MCF 10A (cell line): Measurements from ENCODE around the gene SLC29A3. TPM values are rescaled to one million over a fixed set of nuclear protein-coding genes. Genes with fewer than 3 reads are reported as not detected.

Experiments
- BruUV-seq: library from RNA; stranded (reverse); fragments of 400-500 nt; replicated peaks from 2 replicates; lab custom pipeline; 2021; lab: Mats Ljungman, UMichigan
- CTCF ChIA-PET: fragments of 300-600 bp; sonication (Branson Sonifier 250); formaldehyde crosslinking; extraction: SDS; loops from one replicate; lab custom pipeline; 2021; ENCODE audit warnings: antibody characterized with exemption, inconsistent platforms; lab: Yijun Ruan, JAX
- POLR2A ChIA-PET: fragments of 300-600, 350-650 bp; sonication (Branson Sonifier 250); formaldehyde crosslinking; extraction: SDS; loops from one replicate; lab custom pipeline; 2020; ENCODE audit warnings: antibody characterized with exemption, inconsistent platforms; lab: Yijun Ruan, JAX
- DNase-seq: peaks from one replicate; pipeline ENCODE4 v3.0.0-alpha.2; 2018; ENCODE audit not compliant: unreplicated experiment
- H3K27ac Mint-ChIP-seq: one replicate; pipeline ENCODE4 v1.8.0; 2022; ENCODE audit warnings: mild to moderate bottlenecking, low read depth, mixed read lengths; ENCODE audit not compliant: unreplicated experiment
- H3K27me3 Mint-ChIP-seq: one replicate; pipeline ENCODE4 v1.8.0; 2022; ENCODE audit warnings: mixed read lengths; ENCODE audit not compliant: insufficient read depth, unreplicated experiment
- H3K36me3 Mint-ChIP-seq: one replicate; pipeline ENCODE4 v1.8.0; 2022; ENCODE audit warnings: mild to moderate bottlenecking, moderate library complexity, mixed read lengths; ENCODE audit not compliant: insufficient read depth, unreplicated experiment
- H3K4me1 Mint-ChIP-seq: one replicate; pipeline ENCODE4 v1.8.0; 2022; ENCODE audit warnings: mixed read lengths; ENCODE audit not compliant: insufficient read depth, unreplicated experiment
- H3K4me3 Mint-ChIP-seq: one replicate; pipeline ENCODE4 v1.8.0; 2022; ENCODE audit warnings: mild to moderate bottlenecking, moderate library complexity, mixed read lengths; ENCODE audit not compliant: unreplicated experiment
- H3K9me3 Mint-ChIP-seq: one replicate; pipeline ENCODE4 v1.8.0; 2022; ENCODE audit warnings: mixed read lengths; ENCODE audit not compliant: unreplicated experiment
- CTCF ChIP-seq: fragments of 200-600 bp; IDR thresholded peaks from one replicate; pipeline ENCODE4 v1.8.0; 2022; ENCODE audit warnings: antibody characterized with exemption, mild to moderate bottlenecking; ENCODE audit not compliant: unreplicated experiment
- intact Hi-C: fragments of 100-400 bp; cut with micrococcal nuclease; formaldehyde crosslinking; loops from 2 replicates; pipeline ENCODE4 v1.14.1; 2022
- total RNA-seq: library from RNA; stranded (reverse); gene quantifications from 2 replicates; pipeline ENCODE4 v1.2.3, GENCODE V29; 2022

SLC29A3 gene
- total RNA-seq, 1 experiment from 2014 or later = 3.6 TPM

- no peaks in the 10 kb centered on the region for H3K4me1 Mint-ChIP-seq
- CTCF ChIA-PET = interaction anchor here (0.6 to 1.4 kb wide), 4 partner anchors 12 to 1898 kb away, joined by 3 to 4 read pairs (median 4); no protein-coding TSS in a partner anchor
- no peak for TF ChIP-seq CTCF
These were observed 5.7 kb downstream of the SLC29A3 start for GRCh38 chr10:71324743-71325142.

GRCh38 chr10:71325267-71325666 lies 6.2 kb downstream of the SLC29A3 start:
- CTCF ChIA-PET = interaction anchor here (0.6 to 1.4 kb wide), 5 partner anchors 10 to 1898 kb away, joined by 3 to 4 read pairs (median 4); no protein-coding TSS in a partner anchor
- DNase-seq = no peak
- H3K27ac Mint-ChIP-seq = no peak overlapping the region
- no peaks in the 10 kb centered on the region for H3K36me3 Mint-ChIP-seq
- TF ChIP-seq CTCF = no peak
- no peaks in the 10 kb centered on the region for H3K9me3 Mint-ChIP-seq
- BruUV-seq = no TSS peak
- H3K27me3 Mint-ChIP-seq = no peaks in the 10 kb centered on the region
- no peaks in the 10 kb centered on the region for H3K4me1 Mint-ChIP-seq
- POLR2A ChIA-PET = interaction anchor here (2.3 kb wide), 1 partner anchor 52 kb away, joined by 6 read pairs; no protein-coding TSS in a partner anchor
- intact Hi-C loops = no loop called here
- H3K4me3 Mint-ChIP-seq = no peak overlapping the region

More at GRCh38 chr10:71324743-71325142, 5.7 kb downstream of the SLC29A3 start:
- no TSS peak for BruUV-seq
- no peak overlapping the region for H3K4me3 Mint-ChIP-seq
- no peaks in the 10 kb centered on the region for H3K36me3 Mint-ChIP-seq
- no peaks in the 10 kb centered on the region for H3K27me3 Mint-ChIP-seq
- DNase-seq = no peak
- POLR2A ChIA-PET = interaction anchor here (0.9 to 2.3 kb wide), 2 partner anchors 14 to 53 kb away, joined by 4 to 6 read pairs; no protein-coding TSS in a partner anchor
- H3K27ac Mint-ChIP-seq = no peak overlapping the region
- H3K9me3 Mint-ChIP-seq = no peaks in the 10 kb centered on the region
- intact Hi-C loops = no loop called here

- intact Hi-C loops = no loop called here
- CTCF ChIA-PET = interaction anchor here (0.6 to 1.2 kb wide), 2 partner anchors 12 to 976 kb away, joined by 3 read pairs; no protein-coding TSS in a partner anchor
- Mint-ChIP-seq H3K27ac (no peak overlapping the region), H3K4me3 (no peak overlapping the region), H3K36me3 (no peaks in the 10 kb centered on the region), H3K27me3 (no peaks in the 10 kb centered on the region), H3K9me3 (no peaks in the 10 kb centered on the region), H3K4me1 (no peaks in the 10 kb centered on the region)
- no peak for DNase-seq
- BruUV-seq = no TSS peak
- POLR2A ChIA-PET = interaction anchor here (2.3 kb wide), 1 partner anchor 51 kb away, joined by 6 read pairs; no protein-coding TSS in a partner anchor
- TF ChIP-seq CTCF = no peak
These were observed 7.4 kb downstream of the SLC29A3 start for GRCh38 chr10:71326464-71326881.

GRCh38 chr10:71330789-71331404 lies 11.8 kb downstream of the SLC29A3 start:
- intact Hi-C loops = no loop called here
- POLR2A ChIA-PET = interaction anchor here (0.6 to 1.4 kb wide), 3 partner anchors 18 to 730 kb away, joined by 3 to 5 read pairs (median 4); no protein-coding TSS in a partner anchor
- H3K27me3 Mint-ChIP-seq = no peaks in the 10 kb centered on the region
- BruUV-seq = no TSS peak
- TF ChIP-seq CTCF = no peak
- CTCF ChIA-PET = interaction anchor here (0.7 to 3.1 kb wide), 5 partner anchors 11 to 239 kb away, joined by 3 to 19 read pairs (median 5); partner anchors contain the start of gene SLC29A3
- no peak overlapping the region for H3K4me3 Mint-ChIP-seq
- peaks cover 22% of the 10 kb centered on the region for H3K4me1 Mint-ChIP-seq
- no peaks in the 10 kb centered on the region for H3K9me3 Mint-ChIP-seq
- no peak for DNase-seq
- H3K36me3 Mint-ChIP-seq = peaks cover 6% of the 10 kb centered on the region
- no peak overlapping the region for H3K27ac Mint-ChIP-seq
